ENCODE results near the gene RXRG.

GRCh38 chr1:165425621-165426020 lies 19.3 kb downstream of the RXRG start:
- TF ChIP-seq, protein P1, sequence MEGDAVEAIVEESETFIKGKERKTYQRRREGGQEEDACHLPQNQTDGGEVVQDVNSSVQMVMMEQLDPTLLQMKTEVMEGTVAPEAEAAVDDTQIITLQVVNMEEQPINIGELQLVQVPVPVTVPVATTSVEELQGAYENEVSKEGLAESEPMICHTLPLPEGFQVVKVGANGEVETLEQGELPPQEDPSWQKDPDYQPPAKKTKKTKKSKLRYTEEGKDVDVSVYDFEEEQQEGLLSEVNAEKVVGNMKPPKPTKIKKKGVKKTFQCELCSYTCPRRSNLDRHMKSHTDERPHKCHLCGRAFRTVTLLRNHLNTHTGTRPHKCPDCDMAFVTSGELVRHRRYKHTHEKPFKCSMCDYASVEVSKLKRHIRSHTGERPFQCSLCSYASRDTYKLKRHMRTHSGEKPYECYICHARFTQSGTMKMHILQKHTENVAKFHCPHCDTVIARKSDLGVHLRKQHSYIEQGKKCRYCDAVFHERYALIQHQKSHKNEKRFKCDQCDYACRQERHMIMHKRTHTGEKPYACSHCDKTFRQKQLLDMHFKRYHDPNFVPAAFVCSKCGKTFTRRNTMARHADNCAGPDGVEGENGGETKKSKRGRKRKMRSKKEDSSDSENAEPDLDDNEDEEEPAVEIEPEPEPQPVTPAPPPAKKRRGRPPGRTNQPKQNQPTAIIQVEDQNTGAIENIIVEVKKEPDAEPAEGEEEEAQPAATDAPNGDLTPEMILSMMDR (IDR thresholded peaks at IDR 0.05 in 8 of 11, conservative IDR thresholded peaks at IDR 0.05 in 3 of 11), result no peak
- TF ChIP-seq POLR2A (IDR thresholded peaks at IDR 0.05), result no peak

All from spleen (tissue), 7 donors.